Osteoblast (primary cell): Measurements from ENCODE around the gene RND3. TPM values are rescaled to one million over a fixed set of nuclear protein-coding genes. Genes with fewer than 3 reads are reported as not detected.

Source experiments
- DNase-seq: peaks from one replicate; pipeline ENCODE4 v3.0.0; 2011; ENCODE audit warnings: low spot score, mixed read lengths; ENCODE audit not compliant: insufficient read length; ENCODE audit errors: missing footprints
- H2AFZ ChIP-seq: 2 replicates; pipeline ENCODE4 v1.6.0; 2011; ENCODE audit warnings: mild to moderate bottlenecking, low read length
- H3K27ac ChIP-seq: 2 replicates; pipeline ENCODE4 v1.5.1; 2011; ENCODE audit warnings: mild to moderate bottlenecking, low read depth, low read length, moderate library complexity
- H3K27me3 ChIP-seq: 2 replicates; pipeline ENCODE4 v1.6.0; 2012; ENCODE audit warnings: mild to moderate bottlenecking, control low read depth, inconsistent platforms, low read length, moderate library complexity; ENCODE audit not compliant: insufficient read depth
- H3K36me3 ChIP-seq: 2 replicates; pipeline ENCODE4 v1.5.1; 2011; ENCODE audit warnings: mild to moderate bottlenecking, low read length, control low read depth, moderate library complexity; ENCODE audit not compliant: insufficient read depth
- H3K4me1 ChIP-seq: 2 replicates; pipeline ENCODE4 v1.5.1; 2011; ENCODE audit warnings: mild to moderate bottlenecking, low read length, control low read depth, moderate library complexity; ENCODE audit not compliant: insufficient read depth
- H3K4me2 ChIP-seq: 2 replicates; pipeline ENCODE4 v1.6.0; 2011; ENCODE audit warnings: mild to moderate bottlenecking, low read length; ENCODE audit not compliant: insufficient read depth
- H3K4me3 ChIP-seq: fragments of 200-600 bp; sonication (generic); 3 replicates; pipeline ENCODE4 v1.5.1; 2012; ENCODE audit warnings: mild to moderate bottlenecking, low read length, inconsistent platforms; ENCODE audit not compliant: insufficient read depth
- H3K79me2 ChIP-seq: 2 replicates; pipeline ENCODE4 v1.6.0; 2012; ENCODE audit warnings: mild to moderate bottlenecking, low read length, control low read depth, inconsistent platforms; ENCODE audit not compliant: insufficient read depth
- H3K9me3 ChIP-seq: 2 replicates; pipeline ENCODE4 v1.5.1; 2011; ENCODE audit warnings: low read depth, low read length, control low read depth
- H4K20me1 ChIP-seq: 2 replicates; pipeline ENCODE4 v1.6.0; 2012; ENCODE audit warnings: mild to moderate bottlenecking, low read length, control low read depth; ENCODE audit not compliant: insufficient read depth
- total RNA-seq: library from RNA; depleted of rRNA; stranded (reverse); fragments of >200 nt; gene quantifications from 2 replicates; pipeline ENCODE4 v1.2.3, GENCODE V29; 2012
- TF ChIP-seq, protein P1 (sequence below): IDR thresholded peaks from 2 replicates; pipeline ENCODE4 v1.5.1; 2011; ENCODE audit warnings: mild to moderate bottlenecking, low read depth, low read length, moderate library complexity; ENCODE audit errors: extremely low read depth

Gene RND3
- total RNA-seq, 1 donor, result 241 TPM

DNA sequence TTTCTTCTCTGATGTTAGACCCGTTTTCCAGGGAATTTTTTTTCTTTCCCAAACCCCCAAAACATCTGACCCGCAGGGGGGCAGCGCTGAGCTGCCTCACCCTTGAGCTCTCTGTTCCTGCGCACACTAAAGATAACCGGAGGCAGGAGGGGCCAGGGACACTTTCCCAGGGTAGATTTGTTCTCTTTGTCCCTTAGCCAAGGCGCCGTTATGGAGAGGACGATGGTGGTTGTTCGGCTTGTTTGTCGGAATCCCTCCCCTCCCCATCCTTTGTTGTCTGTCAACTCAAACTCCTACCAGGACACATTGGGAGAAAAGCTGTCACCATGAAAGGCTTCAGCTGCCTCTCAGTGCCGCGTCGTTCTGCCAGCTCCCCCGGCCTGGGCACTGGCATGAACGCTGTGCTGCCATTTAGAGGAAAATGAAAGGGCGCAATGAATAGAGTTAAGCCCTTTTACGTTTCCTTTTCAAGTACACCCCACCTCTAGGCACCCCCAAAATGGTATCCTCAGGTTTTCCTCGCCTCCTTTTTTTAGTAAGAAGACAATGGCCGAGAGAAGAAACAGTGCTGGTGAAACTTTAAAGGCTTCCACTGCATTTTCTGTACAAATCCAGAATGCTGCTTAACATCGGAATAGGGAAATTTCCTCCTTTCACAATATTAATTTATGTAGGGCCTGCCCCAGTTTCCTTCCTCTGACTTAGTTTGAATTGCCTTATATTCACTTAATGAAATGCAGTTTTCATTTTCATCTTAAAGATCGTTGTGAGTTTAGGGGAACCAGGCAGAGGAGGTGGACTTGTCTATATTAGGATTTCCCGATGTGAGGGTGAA, 62.1 kb downstream of the RND3 start:
- TF ChIP-seq, protein P1, sequence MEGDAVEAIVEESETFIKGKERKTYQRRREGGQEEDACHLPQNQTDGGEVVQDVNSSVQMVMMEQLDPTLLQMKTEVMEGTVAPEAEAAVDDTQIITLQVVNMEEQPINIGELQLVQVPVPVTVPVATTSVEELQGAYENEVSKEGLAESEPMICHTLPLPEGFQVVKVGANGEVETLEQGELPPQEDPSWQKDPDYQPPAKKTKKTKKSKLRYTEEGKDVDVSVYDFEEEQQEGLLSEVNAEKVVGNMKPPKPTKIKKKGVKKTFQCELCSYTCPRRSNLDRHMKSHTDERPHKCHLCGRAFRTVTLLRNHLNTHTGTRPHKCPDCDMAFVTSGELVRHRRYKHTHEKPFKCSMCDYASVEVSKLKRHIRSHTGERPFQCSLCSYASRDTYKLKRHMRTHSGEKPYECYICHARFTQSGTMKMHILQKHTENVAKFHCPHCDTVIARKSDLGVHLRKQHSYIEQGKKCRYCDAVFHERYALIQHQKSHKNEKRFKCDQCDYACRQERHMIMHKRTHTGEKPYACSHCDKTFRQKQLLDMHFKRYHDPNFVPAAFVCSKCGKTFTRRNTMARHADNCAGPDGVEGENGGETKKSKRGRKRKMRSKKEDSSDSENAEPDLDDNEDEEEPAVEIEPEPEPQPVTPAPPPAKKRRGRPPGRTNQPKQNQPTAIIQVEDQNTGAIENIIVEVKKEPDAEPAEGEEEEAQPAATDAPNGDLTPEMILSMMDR, result peak; percentile 21
- H3K4me1 ChIP-seq, result no peaks in the 10 kb centered on the region
- no peak overlapping the region for H3K4me2 ChIP-seq
- no peak overlapping the region for H3K4me3 ChIP-seq
- H3K9me3 ChIP-seq, result no peaks in the 10 kb centered on the region
- no peaks in the 10 kb centered on the region for H3K27me3 ChIP-seq
- no peaks in the 10 kb centered on the region for H3K36me3 ChIP-seq
- H4K20me1 ChIP-seq, result no peaks in the 10 kb centered on the region
- H3K79me2 ChIP-seq, result no peaks in the 10 kb centered on the region
- H3K27ac ChIP-seq, result no peak overlapping the region
- no peak for DNase-seq
- H2AFZ ChIP-seq, result no peak overlapping the region

DNA sequence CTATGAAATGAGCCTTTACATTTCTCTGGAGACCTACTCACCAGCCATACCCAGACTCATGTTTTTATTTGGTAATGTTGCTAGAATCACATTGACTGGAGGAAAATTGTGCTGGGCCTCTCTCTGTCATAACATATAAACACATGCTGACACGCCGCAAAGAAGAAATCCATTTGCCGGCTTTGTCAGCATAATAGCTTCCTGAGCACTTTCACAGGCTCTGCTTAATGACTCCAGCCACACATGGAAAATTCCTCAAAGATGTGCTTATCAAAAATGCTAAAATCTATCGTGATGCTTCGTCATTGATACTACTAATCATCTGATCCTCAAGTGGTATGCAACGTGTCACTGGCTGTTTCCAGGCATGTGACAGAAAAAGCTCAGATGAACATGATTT, 63.1 kb downstream of the RND3 start:
- no peak overlapping the region for H3K4me3 ChIP-seq
- H2AFZ ChIP-seq, result peak overlapping the region; percentile 26
- H4K20me1 ChIP-seq, result no peaks in the 10 kb centered on the region
- no peaks in the 10 kb centered on the region for H3K9me3 ChIP-seq
- no peaks in the 10 kb centered on the region for H3K4me1 ChIP-seq
- H3K27ac ChIP-seq, result no peak overlapping the region
- no peaks in the 10 kb centered on the region for H3K27me3 ChIP-seq
- H3K36me3 ChIP-seq, result no peaks in the 10 kb centered on the region
- peak; percentile 39 for DNase-seq
- TF ChIP-seq, protein P1, result no peak
- H3K4me2 ChIP-seq, result no peak overlapping the region
- no peaks in the 10 kb centered on the region for H3K79me2 ChIP-seq

DNA sequence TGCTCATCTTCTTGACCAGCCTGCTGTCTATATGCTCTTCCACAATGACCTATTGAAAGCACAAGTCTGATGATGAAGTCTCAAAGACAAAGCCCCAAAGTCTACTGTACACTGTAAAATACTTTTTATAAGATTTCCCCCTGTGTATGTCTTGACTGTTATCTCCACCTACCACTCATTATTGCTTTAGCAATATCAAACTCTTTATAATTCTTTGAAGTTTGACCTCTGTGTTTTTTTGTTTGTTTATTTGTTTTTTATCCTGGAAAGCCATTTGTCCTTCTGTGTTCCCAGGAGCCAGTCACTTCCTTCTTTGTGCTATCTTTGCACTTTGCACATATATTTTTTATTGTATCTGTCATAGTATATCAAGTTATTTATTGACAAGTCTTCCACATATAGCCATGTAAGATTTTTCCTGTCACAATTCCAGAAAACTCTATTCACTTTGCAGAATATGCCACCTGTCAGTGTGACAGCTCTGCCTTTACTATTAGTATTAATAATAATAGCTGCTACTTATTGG, 66.3 kb downstream of the RND3 start:
- no peak for DNase-seq
- no peaks in the 10 kb centered on the region for H3K79me2 ChIP-seq
- TF ChIP-seq, protein P1, result no peak
- no peaks in the 10 kb centered on the region for H4K20me1 ChIP-seq
- H3K36me3 ChIP-seq, result no peaks in the 10 kb centered on the region
- no peaks in the 10 kb centered on the region for H3K4me1 ChIP-seq
- H3K9me3 ChIP-seq, result no peaks in the 10 kb centered on the region
- no peak overlapping the region for H3K27ac ChIP-seq
- no peak overlapping the region for H3K4me3 ChIP-seq
- no peak overlapping the region for H3K4me2 ChIP-seq
- H2AFZ ChIP-seq, result no peak overlapping the region
- H3K27me3 ChIP-seq, result no peaks in the 10 kb centered on the region

DNA sequence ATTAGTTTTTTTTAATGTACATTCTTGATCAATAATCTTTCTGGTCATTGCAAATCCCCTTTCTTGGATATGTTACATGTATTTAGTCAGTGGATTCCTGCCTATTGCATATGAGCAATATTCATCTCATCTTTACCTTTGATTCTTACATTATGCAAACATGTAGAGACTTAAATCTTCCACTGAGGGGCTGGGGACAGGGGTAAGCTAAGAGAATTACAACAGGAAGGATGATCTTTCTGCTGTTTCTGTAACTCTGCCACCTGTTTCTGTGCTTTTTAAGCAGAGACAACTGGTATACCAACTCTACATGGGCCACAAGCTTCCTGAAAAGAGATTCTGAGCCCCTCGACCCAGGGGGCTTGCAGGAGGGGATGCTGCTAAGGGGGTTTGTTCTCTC, 68.6 kb downstream of the RND3 start:
- H3K4me2 ChIP-seq, result no peak overlapping the region
- no peaks in the 10 kb centered on the region for H4K20me1 ChIP-seq
- no peak overlapping the region for H3K27ac ChIP-seq
- H3K4me3 ChIP-seq, result no peak overlapping the region
- H3K4me1 ChIP-seq, result no peaks in the 10 kb centered on the region
- no peaks in the 10 kb centered on the region for H3K79me2 ChIP-seq
- no peaks in the 10 kb centered on the region for H3K36me3 ChIP-seq
- H2AFZ ChIP-seq, result no peak overlapping the region
- TF ChIP-seq, protein P1, result no peak
- no peaks in the 10 kb centered on the region for H3K27me3 ChIP-seq
- no peak for DNase-seq
- no peaks in the 10 kb centered on the region for H3K9me3 ChIP-seq
